ENCODE results near the gene ACSS1.

ACSS1 gene

DNA sequence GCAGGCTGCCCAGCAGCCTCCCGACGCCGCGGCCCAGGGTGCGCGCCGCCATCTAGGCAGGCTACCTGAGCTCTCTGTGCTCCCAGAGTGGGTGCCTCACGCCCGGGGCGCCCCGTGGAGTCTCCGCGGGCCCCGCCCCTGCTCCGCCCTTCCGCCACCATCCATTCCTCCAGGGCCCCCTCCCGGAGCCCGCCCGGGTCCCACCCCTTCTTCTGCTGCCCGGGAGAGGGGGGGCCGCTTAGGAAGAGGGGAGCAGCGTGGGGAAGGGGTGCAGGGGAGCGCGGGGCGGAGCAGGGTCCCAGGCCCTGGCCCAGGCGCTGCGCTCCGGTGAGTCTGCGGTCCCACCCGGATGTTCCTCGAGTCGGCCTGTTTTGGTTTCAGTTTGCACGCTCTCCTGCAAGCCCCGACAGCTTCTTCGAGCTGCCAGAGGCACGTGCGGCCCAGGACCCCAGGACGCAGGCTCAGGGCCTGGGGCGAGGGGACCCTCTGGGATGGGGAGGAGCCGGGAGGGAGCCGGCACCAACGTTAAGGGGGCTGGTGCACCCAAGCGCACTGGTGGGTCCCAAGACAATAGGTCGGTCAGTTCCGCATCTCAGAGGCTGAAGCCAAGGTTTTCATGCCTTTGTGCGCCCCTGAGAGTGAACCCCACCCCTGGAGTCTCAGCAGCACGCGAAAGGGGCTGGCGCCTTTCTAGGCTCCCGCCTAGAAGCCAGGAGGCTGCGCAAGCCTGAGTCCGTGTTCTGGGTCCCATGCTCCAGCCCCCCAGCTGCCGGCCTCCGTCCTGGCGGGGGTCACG, at the start of gene ACSS1:
TSS of gene ACSS1 (minus strand) at position 89 of the 796 bp plus-strand sequence. CDS start at position 52, 37 bp downstream.
- peak; percentile 35 to 41 for DNase-seq (ENCODE audit: low read depth in 2 of 2)

DNA sequence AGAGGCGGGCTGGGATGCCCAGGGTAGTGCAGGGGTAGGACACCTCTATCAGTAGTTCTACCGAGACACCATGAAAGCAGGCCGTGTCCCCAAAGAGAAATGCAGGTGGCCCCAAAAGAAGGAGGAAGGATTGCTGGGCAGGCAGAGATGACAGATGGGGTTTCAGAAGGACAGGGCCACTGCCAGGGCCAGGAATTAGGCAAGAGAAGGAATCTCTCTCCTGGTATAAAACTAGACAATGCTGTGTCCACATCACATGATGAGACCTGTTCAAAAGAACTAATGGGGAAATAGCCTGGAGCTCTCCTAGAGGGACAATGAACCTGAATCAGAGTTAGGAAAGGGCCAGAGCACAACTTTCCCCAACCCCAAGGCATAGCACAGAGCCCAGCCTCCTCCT, 45.6 kb upstream of the ACSS1 start:
- no peak for DNase-seq (ENCODE audit: low read depth in 2 of 2)

DNA sequence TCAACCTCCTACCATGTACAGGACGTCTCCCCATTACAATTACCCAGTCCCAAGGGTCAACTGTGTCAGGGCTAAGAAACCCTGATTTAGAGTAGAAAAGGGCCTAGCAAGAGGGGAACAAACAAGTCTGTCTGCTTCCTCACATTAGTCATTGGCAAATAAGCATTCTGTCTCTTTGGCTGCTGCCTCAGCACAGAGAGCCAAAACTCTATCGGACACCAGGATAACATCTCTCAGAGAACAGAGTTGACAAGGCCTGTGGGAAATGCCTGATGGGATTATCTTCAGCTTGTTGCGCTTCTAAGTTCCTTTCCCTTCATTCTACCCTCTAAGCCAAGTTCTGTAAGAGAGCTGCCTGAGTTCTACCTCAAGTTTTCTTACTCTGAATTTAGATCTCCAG, 43.0 kb upstream of the ACSS1 start:
- DNase-seq (ENCODE audit: low read depth in 2 of 2), result no peak

DNA sequence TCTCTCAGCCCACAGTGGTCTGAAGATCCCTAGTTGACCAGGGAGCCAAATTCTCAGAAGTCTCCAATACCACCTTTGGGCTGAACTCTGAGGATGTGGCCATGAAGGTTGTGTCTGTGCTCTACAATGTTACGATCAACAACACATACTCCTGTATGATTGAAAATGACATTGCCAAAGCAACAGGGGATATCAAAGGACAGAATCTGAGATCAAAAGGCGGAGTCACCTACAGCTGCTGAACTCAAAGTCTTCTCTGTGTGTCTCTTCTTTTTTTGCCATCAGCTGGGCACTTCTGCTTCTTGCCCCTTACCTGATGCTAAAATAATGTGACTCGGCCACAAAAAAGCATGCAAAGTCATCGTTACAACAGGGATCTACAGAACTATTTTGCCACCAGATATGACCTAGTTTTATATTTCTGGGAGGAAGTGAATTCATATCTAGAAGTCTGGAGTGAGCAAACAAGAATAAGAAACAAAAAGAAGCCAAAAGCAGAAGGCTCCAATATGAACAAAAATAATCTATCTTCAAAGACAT, 41.7 kb upstream of the ACSS1 start:
- no peak for DNase-seq (ENCODE audit: low read depth in 2 of 2)

DNA sequence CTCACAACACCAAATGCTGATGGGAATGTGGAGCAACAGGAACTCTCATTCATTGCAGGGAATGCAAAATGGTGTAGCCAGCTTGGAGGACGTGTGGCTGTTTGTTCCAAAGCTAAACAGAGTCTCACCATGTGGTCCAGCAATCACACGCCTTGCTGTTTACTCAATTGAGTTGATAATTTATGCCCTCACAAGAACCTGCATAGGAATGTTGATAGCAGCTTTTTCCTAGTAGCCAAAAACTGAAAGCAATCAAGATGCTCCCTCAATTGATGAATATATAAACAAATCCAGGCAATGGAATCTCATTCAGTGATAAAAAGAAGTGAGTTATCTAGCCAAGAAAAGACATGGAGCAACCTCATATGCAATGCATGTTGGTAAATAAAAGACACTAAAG, 39.6 kb upstream of the ACSS1 start:
- no peak for DNase-seq (ENCODE audit: low read depth in 2 of 2)

DNA sequence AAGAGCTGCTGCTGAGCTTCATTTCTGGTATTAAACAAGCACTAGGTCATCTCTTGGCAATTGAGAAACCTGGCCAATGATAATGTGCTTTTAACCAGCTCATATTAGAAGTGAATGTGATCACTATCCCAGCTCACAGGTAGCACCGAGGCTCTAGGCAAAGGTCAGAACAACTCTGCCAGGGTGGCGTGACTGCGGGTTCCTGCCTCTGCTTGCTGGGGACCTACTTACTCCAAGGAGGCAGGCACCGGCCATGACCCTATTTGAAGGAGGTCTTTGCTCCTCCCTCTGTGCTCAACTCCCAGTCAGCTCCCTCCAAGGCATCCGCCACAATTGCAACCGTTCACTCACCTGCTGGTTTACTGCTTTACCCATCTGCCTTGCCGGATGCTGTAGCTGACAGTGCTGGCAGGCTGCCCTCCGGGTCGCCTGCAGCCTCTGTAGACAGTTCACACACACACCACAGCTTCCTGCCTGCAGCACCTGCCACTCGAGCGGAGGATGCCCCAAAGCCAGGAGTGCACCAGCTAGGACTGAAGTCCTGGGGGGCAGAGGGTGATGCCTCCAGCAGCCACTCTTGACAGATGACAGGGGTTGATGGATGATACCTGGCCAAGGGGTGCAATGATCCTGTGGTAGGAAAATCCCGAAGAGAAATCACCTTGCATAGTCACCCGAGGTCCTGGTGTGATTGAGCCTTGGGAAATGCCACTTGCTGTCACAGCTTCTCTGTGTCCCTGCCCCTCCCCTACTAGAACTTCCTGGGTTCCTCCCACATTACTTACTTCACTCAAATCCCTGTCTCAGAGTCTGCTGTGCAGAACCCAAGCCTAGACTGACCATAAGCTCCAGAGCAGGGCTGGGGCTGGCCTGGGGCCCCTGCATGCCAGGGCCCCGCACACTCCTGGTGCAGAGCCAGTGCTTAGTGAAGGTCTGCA, 32.8 kb upstream of the ACSS1 start:
- DNase-seq (ENCODE audit: low read depth in 2 of 2), result peak; percentile 43 to 50

DNA sequence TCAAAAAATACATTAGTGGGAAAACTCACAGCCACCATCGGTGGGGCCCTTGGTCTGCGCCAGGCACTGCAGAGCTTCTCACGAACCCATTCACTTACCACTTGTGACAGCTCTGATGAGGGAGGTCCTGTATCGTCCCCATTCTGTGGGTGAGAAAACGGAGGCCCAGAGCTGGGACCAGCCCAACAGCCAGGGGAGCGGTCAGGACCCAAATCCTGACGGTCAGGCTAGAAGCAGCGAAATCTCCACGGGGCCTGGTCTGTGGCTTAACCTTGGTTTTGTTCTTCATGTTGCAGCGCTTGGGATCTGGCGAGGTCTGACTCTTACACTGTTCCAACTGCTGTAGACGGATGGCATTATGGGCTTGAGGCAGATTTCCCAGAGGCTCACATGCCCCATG, 31.7 kb upstream of the ACSS1 start:
- no peak for DNase-seq (ENCODE audit: low read depth in 2 of 2)

DNA sequence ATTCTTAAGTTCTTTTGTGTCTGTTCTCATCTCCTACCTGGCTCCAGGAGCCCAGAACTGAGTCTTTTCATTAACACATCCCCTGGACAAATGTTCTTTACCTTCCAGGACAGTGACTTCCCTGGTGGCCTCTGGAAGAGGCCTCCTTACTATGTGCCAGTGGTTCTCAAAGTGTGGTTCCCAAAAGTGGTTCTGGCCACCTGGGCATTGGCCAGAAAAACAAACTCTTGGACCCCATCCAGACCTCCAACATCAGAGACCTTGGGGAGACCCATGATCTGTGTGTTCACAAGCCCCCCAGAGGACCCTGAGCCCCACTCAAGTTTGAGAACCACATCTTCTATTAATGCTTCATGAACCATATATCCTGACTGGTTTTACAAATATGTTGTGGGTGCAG, 31.2 kb upstream of the ACSS1 start:
- DNase-seq (ENCODE audit: low read depth in 2 of 2), result no peak

DNA sequence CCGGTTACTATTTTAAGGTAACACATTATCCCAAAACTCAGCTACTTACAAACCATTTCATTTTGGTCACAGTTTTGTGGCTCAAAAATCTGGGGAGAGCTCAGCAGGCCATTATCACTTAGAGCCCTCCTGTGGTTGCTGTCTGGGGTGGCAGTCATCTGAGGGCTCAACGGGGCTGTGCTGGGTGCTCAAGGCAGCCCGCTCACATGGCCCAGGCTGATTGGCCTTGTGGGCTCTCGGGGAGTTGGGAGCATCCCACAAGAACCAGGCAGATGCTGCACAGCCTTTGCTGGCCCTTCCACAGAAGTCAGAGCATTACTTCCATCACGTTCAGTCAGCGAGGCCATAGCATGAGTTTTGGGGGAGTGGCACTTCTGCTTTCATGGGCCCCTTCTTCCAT, 30.3 kb upstream of the ACSS1 start:
- no peak for DNase-seq (ENCODE audit: low read depth in 2 of 2)

DNA sequence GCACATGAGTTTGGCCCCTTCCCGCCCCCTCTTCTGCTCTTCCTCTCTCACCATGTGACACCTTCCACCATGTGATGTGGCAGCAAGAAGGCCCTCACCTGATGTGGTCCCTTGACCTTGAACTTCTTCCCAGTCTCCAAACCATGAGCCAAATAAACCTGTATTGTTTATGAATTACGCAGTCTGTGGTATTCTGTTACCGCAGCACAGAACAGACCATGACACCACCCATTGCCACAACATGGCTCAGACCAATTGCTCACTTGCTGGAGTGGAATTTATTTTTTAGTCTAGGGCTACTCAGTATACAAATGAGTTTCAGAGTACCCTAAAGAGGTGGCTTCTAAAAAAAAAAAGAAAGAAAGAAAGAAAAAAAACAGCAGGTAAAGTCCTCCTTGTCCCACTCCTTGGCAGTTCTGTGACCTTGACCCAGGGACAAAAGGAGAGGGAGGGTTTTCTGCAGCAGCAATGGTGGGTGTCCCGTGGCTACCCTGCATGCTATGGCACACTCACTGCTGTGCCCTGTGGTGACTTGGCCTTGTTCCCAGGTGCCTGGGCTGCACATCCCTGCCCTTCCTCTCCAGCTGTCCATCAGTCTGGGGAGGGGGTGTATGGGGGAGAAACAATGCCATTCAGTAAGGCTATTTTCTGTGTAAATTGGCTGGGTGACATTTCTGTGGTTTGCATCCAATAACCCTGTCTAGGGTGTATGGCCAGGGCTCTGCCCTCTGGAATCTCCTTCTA, 29.4 kb upstream of the ACSS1 start:
- no peak for DNase-seq (ENCODE audit: low read depth in 2 of 2)

DNA sequence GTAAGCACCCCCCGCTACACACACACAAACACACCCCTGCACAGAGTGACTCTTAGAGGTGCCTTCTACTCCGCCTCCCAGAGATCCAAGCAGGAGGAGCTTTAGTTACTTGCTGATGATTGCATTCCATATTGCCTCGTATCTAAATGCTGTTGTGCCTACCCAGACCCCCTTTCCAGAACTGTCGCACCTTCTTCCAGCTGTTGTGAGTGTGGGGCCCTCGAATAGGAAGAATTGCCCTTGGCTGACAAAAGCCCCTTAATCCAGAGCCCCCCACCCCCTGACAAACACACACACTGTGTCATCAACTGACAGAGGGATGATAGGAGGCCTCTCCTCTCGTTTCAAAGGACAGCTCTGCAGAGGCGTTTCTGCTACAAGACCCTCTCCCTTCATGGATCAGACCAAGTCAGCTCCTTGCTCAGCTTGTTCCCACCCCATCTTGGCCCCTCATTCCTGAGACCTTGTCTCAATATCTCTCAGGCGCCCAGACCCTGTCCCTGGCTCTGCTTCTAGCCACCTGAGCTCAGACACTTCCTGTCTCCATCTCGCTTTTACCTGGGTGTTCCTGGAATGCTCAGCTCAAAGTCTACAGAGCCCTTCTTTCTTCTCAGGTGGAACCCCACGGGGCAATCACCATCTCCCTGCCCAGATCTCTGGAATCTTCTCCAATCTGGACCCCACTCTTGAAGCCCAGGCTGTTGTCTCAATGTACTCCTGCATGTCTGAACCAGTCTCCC, 28.0 kb upstream of the ACSS1 start:
- no peak for DNase-seq (ENCODE audit: low read depth in 2 of 2)

DNA sequence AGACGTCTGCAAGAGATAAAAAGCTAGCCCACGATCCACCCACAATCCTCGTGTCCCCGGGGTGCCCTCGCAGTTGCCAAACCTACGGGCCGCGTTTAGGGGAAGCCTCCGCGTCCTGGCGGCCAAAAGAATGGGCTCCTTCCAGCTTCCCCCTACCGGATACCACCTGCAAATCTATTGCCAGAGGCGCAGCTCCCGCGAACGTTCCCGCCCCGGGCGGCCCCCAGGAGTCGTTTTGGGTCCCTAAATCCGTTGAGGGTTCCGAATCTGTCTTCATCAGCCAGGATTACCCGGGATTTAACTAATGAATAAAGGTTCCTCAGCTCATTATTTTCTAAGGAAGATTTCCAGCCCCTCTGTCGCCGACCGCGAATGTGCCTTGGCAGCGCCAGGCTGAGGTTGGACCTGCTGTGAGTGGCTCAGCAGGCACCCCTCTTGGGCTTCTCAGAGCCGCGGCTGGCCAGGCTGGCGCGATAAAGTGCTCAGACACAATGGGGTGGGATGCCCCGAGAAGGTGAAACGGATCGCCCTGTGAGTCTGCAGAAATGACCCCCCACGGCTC, 26.8 kb upstream of the ACSS1 start:
- no peak for DNase-seq (ENCODE audit: low read depth in 2 of 2)

DNA sequence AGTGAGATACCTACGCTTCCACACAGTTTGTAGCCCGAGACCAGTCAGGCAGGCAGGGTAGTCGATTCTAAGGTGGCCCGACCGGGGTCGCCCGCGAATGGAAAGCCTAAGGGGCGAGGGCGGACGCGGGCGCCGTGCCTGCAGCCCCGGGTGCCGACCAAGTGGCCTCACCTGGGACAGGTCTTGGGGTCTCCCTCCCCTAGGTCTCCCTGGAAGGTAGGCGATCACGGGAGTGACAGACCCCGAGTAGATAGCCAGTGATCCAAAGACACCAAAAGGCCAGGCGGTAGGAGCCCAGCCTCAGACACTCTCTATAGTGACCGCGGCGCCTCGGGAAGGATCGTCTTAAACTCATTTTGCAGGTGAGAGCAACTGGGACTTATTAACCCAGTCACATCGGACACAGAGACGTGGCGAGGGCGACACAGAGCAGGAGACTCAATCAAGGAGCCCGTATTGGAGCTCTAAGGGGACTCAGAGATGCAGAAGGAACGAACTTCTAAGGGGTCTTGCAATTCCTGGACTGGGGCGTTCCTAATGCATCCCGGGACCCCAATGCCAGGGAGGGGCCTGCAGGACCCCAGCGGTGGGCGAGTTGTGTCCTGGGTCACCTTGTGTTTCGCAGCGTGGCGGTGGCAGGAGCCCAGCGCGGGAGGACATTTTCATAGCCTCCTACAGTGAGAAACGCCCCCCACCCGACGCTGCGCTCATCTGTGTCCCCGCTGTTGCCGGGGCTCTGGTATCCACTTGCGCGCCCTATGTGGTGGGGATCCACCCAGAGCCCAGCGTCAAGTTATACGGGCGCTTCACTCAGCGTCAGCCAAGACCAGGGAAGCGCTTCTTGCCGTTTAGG, 26.1 kb upstream of the ACSS1 start:
- no peak for DNase-seq (ENCODE audit: low read depth in 2 of 2)

DNA sequence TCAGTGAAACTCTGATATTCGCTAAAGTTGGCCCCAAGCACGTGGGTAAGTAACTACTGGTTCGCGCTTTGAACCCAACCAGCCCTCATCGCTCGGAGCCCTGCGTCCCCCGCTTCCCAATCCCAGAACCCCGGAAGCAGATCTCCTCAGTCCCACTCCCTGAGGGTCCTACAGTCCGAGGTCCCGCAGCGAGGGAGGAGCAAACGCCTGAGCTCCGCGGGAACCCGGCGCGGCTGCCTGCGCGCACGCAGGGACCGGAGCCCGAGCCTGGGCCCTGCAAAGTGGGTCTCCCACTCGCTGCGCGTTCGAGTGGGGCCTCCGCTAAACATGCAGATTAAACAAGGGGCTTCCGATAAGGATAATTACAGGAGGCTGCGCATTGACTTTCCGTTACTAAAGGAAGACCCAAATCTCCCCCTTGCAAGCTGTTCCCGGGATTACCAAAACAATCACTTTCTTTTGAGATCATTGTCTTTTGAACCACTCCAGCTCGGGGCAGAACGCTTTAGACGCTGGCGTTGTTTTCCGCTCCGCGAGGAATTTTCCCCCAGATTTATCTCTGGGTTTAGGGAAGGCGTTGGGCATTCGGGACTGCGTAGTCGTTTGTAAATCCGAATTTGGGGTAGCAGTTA, 25.3 kb upstream of the ACSS1 start:
- DNase-seq (ENCODE audit: low read depth in 2 of 2), result no peak

DNA sequence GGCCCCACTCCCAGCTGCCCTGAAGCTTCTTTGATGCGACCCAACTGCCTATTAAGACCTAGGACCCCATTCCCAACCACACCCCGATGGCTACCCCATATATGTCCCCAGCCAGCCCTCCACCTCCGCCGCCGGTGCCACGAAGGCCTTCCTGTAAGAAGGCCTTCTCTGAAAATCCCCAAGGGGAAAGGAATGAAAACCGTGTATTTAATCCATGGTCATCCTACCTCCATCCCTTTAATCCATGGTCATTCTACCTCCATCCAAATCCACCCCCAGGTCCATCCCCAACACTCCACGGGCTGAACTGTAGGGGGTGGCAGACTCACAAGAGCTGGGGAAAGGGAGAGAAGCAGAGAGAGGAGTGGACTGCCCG, 24.5 kb upstream of the ACSS1 start:
- DNase-seq (ENCODE audit: low read depth in 2 of 2), result no peak

DNA sequence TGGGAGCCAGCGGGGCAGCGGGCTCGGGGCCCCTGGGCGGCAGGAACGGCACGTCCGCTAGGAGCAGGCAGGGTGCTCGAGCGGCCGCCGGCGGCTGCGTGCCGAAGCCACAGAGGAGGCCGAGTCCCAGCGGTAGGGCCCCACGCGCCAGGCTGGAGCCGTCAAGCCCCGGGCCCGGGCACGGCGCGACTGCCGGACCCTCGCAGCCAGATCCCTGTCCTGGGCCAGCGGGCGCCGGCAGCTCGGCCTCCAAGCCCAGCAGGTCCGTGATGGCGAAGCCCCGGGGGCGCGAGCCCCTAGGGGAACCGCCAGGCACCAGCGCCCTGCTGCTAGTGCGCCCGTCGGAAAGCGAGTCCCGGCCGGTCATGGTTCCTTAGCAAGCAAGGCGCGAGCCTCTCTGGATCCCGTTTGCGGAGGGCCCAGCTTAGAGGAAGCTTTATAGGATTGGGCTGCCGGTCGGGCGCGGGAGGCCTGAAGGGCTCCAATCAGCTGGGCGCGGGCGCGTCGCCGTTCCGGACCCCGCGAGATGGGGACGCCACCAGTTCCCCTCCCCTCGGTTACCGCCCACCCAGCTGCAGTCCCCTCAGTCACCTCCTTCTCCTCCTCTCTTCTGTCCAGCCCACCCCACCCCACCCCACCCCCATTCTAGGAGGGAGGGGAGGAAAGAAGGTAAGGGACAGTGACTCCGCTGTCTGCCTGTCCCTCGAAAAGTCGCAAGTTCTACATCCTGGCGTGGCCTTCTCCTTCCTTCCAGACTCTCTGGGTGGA, 24.0 kb upstream of the ACSS1 start, which contains the start of gene VSX1:
TSS of gene VSX1 (minus strand) at position 412 of the 768 bp plus-strand sequence. CDS start at position 367, 45 bp downstream.
- no peak for DNase-seq (ENCODE audit: low read depth in 2 of 2)

DNA sequence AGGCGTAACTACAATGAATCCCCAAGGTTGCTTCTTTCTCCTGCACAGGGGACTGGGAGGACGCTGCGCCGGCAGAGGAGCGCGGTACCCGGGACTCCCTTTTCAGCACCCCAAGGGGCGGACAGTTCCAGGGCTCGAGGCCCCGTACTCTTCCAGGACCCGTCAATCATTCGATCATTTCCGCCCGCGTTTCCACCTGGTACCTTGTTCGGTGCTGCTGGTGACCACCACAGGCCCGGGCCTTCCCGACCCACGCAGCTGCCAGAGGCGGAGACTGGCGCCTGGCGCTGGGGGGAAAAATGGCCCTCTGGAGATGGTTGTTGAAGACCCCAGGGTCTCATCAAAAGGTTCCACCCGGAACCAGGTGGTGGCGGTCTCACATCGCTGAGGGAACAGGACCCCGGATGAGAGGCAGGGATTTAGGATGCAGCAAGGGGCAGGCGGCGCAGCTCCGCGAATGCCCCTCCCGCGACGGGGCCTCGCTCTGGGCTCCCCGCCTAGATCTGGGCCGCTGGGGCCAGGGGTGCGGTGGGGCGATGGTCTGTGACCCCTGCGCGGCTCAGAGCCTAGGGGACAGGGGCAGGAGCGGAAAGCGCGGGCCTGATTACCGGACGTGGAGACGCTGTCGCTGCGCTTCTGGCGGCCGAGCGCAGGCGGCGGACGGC, 23.3 kb upstream of the ACSS1 start:
- DNase-seq (ENCODE audit: low read depth in 2 of 2), result no peak

DNA sequence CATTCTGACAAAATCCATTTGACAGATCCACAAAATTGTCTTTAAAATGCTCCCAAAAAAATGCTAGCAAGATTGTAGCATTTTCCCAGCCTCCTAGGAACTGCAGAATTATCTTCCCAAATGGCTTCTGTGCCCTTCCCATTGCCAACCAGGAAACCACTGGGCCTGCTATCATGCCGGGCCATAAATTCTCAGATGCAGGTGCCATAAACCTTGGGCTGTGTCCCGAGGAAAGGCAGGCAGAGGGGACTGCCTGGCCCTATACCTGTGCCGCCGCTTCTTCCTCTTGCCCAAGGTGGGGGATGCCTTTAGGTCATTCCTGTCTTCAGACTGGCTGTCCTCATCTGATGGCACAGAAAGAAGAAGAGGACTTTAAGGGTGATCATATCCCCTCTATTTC, 21.2 kb upstream of the ACSS1 start:
- no peak for DNase-seq (ENCODE audit: low read depth in 2 of 2)
